Astrocyte (in vitro differentiated cells and primary cell): ENCODE measurements around the gene DNAH3. TPM values are rescaled to one million over a fixed set of nuclear protein-coding genes. Genes with fewer than 3 reads are reported as not detected.

Experiments
- DNase-seq: peaks from one replicate; pipeline ENCODE4 v3.0.0-alpha.2; 2010; ENCODE audit warnings: low read depth
- FAIRE-seq: peaks from 2 replicates; lab custom pipeline; 2011; peaks lifted over from hg19 to GRCh38; lab: Jason Lieb, UNC
- H2AFZ ChIP-seq: 2 replicates; pipeline ENCODE4 v1.6.0; 2012; ENCODE audit warnings: low read depth, low read length, inconsistent platforms
- H3K27ac ChIP-seq: 2 replicates; pipeline ENCODE4 v1.5.1; 2011; ENCODE audit warnings: low read depth, low read length, inconsistent platforms
- H3K27me3 ChIP-seq: 2 replicates; pipeline ENCODE4 v1.6.0; 2011; ENCODE audit warnings: low read length, inconsistent platforms; ENCODE audit not compliant: insufficient read depth
- H3K36me3 ChIP-seq: 2 replicates; pipeline ENCODE4 v1.5.1; 2011; ENCODE audit warnings: low read length, inconsistent platforms; ENCODE audit not compliant: insufficient read depth
- H3K4me1 ChIP-seq: 2 replicates; pipeline ENCODE4 v1.5.1; 2011; ENCODE audit warnings: low read length, inconsistent platforms; ENCODE audit not compliant: insufficient read depth
- H3K4me2 ChIP-seq: 2 replicates; pipeline ENCODE4 v1.6.0; 2012; ENCODE audit warnings: low read length, inconsistent platforms
- H3K4me3 ChIP-seq: 2 replicates; pipeline ENCODE4 v1.5.1; 2011; ENCODE audit warnings: low read depth, mild to moderate bottlenecking, low read length, inconsistent platforms; ENCODE audit not compliant: insufficient read depth
- H3K79me2 ChIP-seq: 2 replicates; pipeline ENCODE4 v1.6.0; 2012; ENCODE audit warnings: mild to moderate bottlenecking, low read length, inconsistent platforms; ENCODE audit not compliant: insufficient read depth
- H3K9ac ChIP-seq: 2 replicates; pipeline ENCODE4 v1.6.0; 2012; ENCODE audit warnings: mild to moderate bottlenecking, low read length, inconsistent platforms
- H3K9me3 ChIP-seq: 2 replicates; pipeline ENCODE4 v1.5.1; 2012; ENCODE audit warnings: low read depth, mild to moderate bottlenecking, low read length, inconsistent platforms; ENCODE audit not compliant: insufficient read depth
- H4K20me1 ChIP-seq: 2 replicates; pipeline ENCODE4 v1.6.0; 2012; ENCODE audit warnings: low read length, inconsistent platforms; ENCODE audit not compliant: insufficient read depth
- H3K27ac Mint-ChIP-seq: one replicate; pipeline ENCODE4 v1.8.0; 2021; ENCODE audit warnings: mild to moderate bottlenecking, mixed read lengths; ENCODE audit not compliant: unreplicated experiment
- H3K27me3 Mint-ChIP-seq: one replicate; pipeline ENCODE4 v1.8.0; 2021; ENCODE audit warnings: low read depth, mixed read lengths; ENCODE audit not compliant: unreplicated experiment
- H3K36me3 Mint-ChIP-seq: one replicate; pipeline ENCODE4 v1.8.0; 2021; ENCODE audit warnings: low read depth, mixed read lengths; ENCODE audit not compliant: unreplicated experiment
- H3K4me1 Mint-ChIP-seq: one replicate; pipeline ENCODE4 v1.8.0; 2021; ENCODE audit warnings: low read depth, mixed read lengths; ENCODE audit not compliant: unreplicated experiment
- H3K4me3 Mint-ChIP-seq: one replicate; pipeline ENCODE4 v1.8.0; 2021; ENCODE audit warnings: mild to moderate bottlenecking, moderate library complexity, mixed read lengths; ENCODE audit not compliant: unreplicated experiment
- H3K9me3 Mint-ChIP-seq: one replicate; pipeline ENCODE4 v1.8.0; 2021; ENCODE audit warnings: mild to moderate bottlenecking, mixed read lengths; ENCODE audit not compliant: unreplicated experiment
- EZH2 ChIP-seq: IDR thresholded peaks from 2 replicates; pipeline ENCODE4 v1.6.1; 2012; ENCODE audit warnings: mild to moderate bottlenecking, low read length, inconsistent platforms; ENCODE audit not compliant: insufficient read depth
- total RNA-seq: library from RNA; stranded (reverse); gene quantifications from 2 replicates; pipeline ENCODE4 v1.2.1, GENCODE V29; 2021
- TF ChIP-seq, protein P1 (sequence below): IDR thresholded peaks from 2 replicates; pipeline ENCODE4 v1.5.1; 2011; ENCODE audit warnings: low read depth, mild to moderate bottlenecking, inconsistent platforms, low read length, moderate library complexity; ENCODE audit not compliant: insufficient read depth

The DNAH3 gene
- total RNA-seq, 1 donor from 2014 or later = not detected

DNA sequence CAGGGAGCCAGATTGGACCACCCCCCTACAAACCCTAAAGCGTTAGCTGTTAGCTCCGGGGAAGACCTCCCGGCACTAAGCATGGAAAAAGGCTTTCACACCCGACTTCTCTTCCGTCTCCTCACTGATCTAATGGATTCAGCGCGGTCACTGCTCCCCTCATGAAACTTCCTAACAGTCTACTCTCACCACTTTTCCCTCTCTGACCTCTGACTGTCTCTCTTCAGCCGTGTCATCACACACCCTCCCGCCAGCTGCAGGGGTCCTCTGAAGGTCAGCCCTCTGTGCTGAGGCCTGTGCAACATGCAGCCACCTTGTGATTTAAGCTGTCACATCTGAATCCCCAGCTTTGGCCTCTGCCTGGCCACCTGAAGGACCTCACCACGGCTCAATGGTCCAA lies 234.4 kb downstream of the DNAH3 start:
- Histone ChIP-seq H3K9me3 (no peaks in the 10 kb centered on the region), H3K4me1 (peaks cover 22% of the 10 kb centered on the region), H3K36me3 (no peaks in the 10 kb centered on the region), H2AFZ (no peak overlapping the region), H3K4me2 (no peak overlapping the region), H3K9ac (no peak overlapping the region), H3K27me3 (no peaks in the 10 kb centered on the region), H3K4me3 (no peak overlapping the region), H4K20me1 (no peaks in the 10 kb centered on the region), H3K27ac (no peak overlapping the region), H3K79me2 (no peaks in the 10 kb centered on the region)
- Mint-ChIP-seq H3K27ac (no peak overlapping the region), H3K4me1 (peaks cover 13% of the 10 kb centered on the region), H3K36me3 (peaks cover 12% of the 10 kb centered on the region), H3K9me3 (no peaks in the 10 kb centered on the region), H3K27me3 (no peaks in the 10 kb centered on the region), H3K4me3 (no peak overlapping the region)
- no peak for FAIRE-seq
- no peak for TF ChIP-seq EZH2
- TF ChIP-seq, protein P1, sequence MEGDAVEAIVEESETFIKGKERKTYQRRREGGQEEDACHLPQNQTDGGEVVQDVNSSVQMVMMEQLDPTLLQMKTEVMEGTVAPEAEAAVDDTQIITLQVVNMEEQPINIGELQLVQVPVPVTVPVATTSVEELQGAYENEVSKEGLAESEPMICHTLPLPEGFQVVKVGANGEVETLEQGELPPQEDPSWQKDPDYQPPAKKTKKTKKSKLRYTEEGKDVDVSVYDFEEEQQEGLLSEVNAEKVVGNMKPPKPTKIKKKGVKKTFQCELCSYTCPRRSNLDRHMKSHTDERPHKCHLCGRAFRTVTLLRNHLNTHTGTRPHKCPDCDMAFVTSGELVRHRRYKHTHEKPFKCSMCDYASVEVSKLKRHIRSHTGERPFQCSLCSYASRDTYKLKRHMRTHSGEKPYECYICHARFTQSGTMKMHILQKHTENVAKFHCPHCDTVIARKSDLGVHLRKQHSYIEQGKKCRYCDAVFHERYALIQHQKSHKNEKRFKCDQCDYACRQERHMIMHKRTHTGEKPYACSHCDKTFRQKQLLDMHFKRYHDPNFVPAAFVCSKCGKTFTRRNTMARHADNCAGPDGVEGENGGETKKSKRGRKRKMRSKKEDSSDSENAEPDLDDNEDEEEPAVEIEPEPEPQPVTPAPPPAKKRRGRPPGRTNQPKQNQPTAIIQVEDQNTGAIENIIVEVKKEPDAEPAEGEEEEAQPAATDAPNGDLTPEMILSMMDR = no peak
- DNase-seq = no peak

DNA sequence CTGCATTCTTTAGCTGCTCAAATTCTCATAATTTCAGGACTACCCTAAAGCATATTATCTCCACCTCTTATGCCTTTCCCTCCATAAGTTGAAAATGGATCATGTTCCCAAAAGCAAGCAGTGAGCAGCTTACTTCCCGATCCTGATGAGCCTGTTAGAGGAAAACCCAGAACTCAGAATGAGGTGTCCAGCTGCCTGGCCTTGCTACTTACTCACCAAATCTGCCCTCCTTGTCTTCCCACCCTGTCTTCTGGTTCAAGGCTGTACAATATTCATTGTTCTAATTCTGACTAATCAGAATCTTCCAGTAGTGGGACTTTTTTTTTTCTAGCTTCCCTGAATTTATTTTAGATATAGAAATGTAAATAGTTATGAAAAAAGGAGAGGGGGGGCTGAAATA lies 239.3 kb downstream of the DNAH3 start:
- H4K20me1 ChIP-seq = no peaks in the 10 kb centered on the region
- H3K27ac ChIP-seq = peak overlapping the region; percentile 86
- FAIRE-seq (no peak), DNase-seq (no peak)
- no peaks in the 10 kb centered on the region for H3K79me2 ChIP-seq
- Mint-ChIP-seq H3K4me3 (peak overlapping the region; percentile 37), H3K27me3 (no peaks in the 10 kb centered on the region), H3K4me1 (peaks cover 33% of the 10 kb centered on the region), H3K27ac (peak overlapping the region; percentile 80), H3K9me3 (no peaks in the 10 kb centered on the region), H3K36me3 (peaks cover 7% of the 10 kb centered on the region)
- no peaks in the 10 kb centered on the region for H3K36me3 ChIP-seq
- peak overlapping the region; percentile 77 for H3K4me2 ChIP-seq
- no peak for TF ChIP-seq EZH2
- TF ChIP-seq, protein P1 = no peak
- H3K27me3 ChIP-seq = no peaks in the 10 kb centered on the region
- H3K4me1 ChIP-seq = peaks cover 35% of the 10 kb centered on the region
- H3K9ac ChIP-seq = peak overlapping the region; percentile 73
- peak overlapping the region; percentile 43 for H2AFZ ChIP-seq
- H3K9me3 ChIP-seq = no peaks in the 10 kb centered on the region
- peak overlapping the region; percentile 27 for H3K4me3 ChIP-seq

DNA sequence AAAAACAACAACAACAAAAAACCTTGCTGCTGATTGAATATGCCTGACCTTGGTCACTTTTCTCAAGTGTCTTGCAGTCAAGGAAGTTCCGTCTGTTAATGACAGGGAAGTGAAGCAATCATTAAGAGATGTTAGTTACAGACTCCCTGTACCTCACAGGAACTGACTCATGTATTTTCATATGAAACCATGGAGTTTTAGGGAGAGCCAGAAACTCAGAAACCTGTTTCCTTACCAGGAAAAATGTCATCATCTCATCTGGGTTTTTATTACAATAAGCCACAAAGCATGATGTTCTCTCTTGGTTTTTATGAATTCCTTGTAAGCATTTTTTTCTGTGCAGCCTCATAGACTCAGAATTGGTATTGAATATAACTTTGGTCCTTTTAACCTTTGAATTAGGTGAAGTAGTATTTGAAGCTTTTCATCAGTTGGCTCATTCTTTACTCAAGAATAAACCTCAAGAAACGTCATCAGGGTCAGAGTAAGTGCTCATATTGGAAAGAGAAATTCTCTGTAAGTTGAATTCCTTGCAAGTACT lies 239.8 kb downstream of the DNAH3 start:
- Histone ChIP-seq H3K36me3 (no peaks in the 10 kb centered on the region), H3K27me3 (no peaks in the 10 kb centered on the region), H3K9ac (peak overlapping the region; percentile 73), H3K27ac (peak overlapping the region; percentile 86), H3K4me1 (peaks cover 40% of the 10 kb centered on the region), H3K9me3 (no peaks in the 10 kb centered on the region), H3K4me2 (peak overlapping the region; percentile 77), H2AFZ (peak overlapping the region; percentile 43), H3K4me3 (peak overlapping the region; percentile 27), H3K79me2 (no peaks in the 10 kb centered on the region), H4K20me1 (no peaks in the 10 kb centered on the region)
- Mint-ChIP-seq H3K4me1 (peaks cover 38% of the 10 kb centered on the region), H3K4me3 (no peak overlapping the region), H3K27ac (peak overlapping the region; percentile 80), H3K36me3 (peaks cover 3% of the 10 kb centered on the region), H3K27me3 (no peaks in the 10 kb centered on the region), H3K9me3 (no peaks in the 10 kb centered on the region)
- DNase-seq (peak; percentile 96), FAIRE-seq (peak; percentile 82)
- no peak for TF ChIP-seq EZH2
- TF ChIP-seq, protein P1 = no peak
